ENCODE data around the gene SRRM4. TPM values are rescaled to one million over a fixed set of nuclear protein-coding genes. Genes with fewer than 3 reads are reported as not detected.
"Not testable (repeated sequence)": the region's sequence is repeated elsewhere in the genome, so short reads cannot be mapped to it uniquely, and the experiment has no call there.

Gene SRRM4
- polyA plus RNA-seq, 1 donor (not counting 4 experiments of a cell fraction or from before 2014, with no cell fraction given) = not detected

- no peaks in the 10 kb centered on the region for H3K9me1 ChIP-seq (ENCODE audit: control insufficient read depth, extremely low read depth, insufficient read depth, low read length)
- H3K9ac ChIP-seq (ENCODE audit: control insufficient read depth, extremely low read depth, insufficient read depth, low read length) = no peak overlapping the region
- no peaks in the 10 kb centered on the region for H3K36me3 ChIP-seq (ENCODE audit: control insufficient read depth in 2 of 2, extremely low read depth in 1 of 2, insufficient read depth in 2 of 2, low read length in 2 of 2)
- no peaks in the 10 kb centered on the region for H3K79me2 ChIP-seq (ENCODE audit: control insufficient read depth, insufficient read depth, low read length)
- FAIRE-seq = no peak
- H2AFZ ChIP-seq (ENCODE audit: control insufficient read depth, low read length) = no peak overlapping the region
- no peak for TF ChIP-seq EZH2 (IDR thresholded peaks at IDR 0.05; ENCODE audit: low read length)
- TF ChIP-seq, protein P1, sequence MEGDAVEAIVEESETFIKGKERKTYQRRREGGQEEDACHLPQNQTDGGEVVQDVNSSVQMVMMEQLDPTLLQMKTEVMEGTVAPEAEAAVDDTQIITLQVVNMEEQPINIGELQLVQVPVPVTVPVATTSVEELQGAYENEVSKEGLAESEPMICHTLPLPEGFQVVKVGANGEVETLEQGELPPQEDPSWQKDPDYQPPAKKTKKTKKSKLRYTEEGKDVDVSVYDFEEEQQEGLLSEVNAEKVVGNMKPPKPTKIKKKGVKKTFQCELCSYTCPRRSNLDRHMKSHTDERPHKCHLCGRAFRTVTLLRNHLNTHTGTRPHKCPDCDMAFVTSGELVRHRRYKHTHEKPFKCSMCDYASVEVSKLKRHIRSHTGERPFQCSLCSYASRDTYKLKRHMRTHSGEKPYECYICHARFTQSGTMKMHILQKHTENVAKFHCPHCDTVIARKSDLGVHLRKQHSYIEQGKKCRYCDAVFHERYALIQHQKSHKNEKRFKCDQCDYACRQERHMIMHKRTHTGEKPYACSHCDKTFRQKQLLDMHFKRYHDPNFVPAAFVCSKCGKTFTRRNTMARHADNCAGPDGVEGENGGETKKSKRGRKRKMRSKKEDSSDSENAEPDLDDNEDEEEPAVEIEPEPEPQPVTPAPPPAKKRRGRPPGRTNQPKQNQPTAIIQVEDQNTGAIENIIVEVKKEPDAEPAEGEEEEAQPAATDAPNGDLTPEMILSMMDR (optimal IDR thresholded peaks at IDR 0.05 in 1 of 3, IDR thresholded peaks at IDR 0.05 in 1 of 3, conservative IDR thresholded peaks at IDR 0.05 in 1 of 3; ENCODE audit: extremely low read depth in 1 of 3, insufficient read depth in 2 of 3, low read length in 3 of 3) = no peak
- no peaks in the 10 kb centered on the region for H4K20me1 ChIP-seq (ENCODE audit: control insufficient read depth, extremely low read depth, insufficient read depth, low read length)
- dilution Hi-C loops (cut with MboI; ENCODE audit: extremely low pct_ligation_motif_present, low sequenced_read_pairs) = no loop called here
- H3K27ac ChIP-seq (ENCODE audit: control insufficient read depth, insufficient read depth, low read length) = no peak overlapping the region
- H3K27me3 ChIP-seq (ENCODE audit: control insufficient read depth, extremely low read depth, insufficient read depth, low read length) = no peaks in the 10 kb centered on the region
- H3K4me3 ChIP-seq (ENCODE audit: control insufficient read depth in 2 of 3, extremely low read depth in 1 of 3, insufficient read depth in 2 of 3, low read depth in 1 of 3, low read length in 3 of 3) = no peak overlapping the region
- no peaks in the 10 kb centered on the region for H3K4me1 ChIP-seq (ENCODE audit: control insufficient read depth, extremely low read depth, insufficient read depth, low read length)
- no peak for DNase-seq (ENCODE audit: low read depth, low spot score)
- H3K9me3 ChIP-seq (ENCODE audit: control insufficient read depth, low read depth, low read length) = no peaks in the 10 kb centered on the region
- no peak overlapping the region for H3K4me2 ChIP-seq (ENCODE audit: control insufficient read depth, extremely low read depth, insufficient read depth, low read depth, low read length)
These were observed 44.4 kb downstream of the SRRM4 start for GRCh38 chr12:119025786-119026185.

- not testable (repeated sequence) for H3K9me1 ChIP-seq (ENCODE audit: control insufficient read depth, extremely low read depth, insufficient read depth, low read length)
These were observed 52.0 kb downstream of the SRRM4 start for GRCh38 chr12:119033332-119033731.

More at GRCh38 chr12:119033332-119033731, 52.0 kb downstream of the SRRM4 start:
- H3K79me2 ChIP-seq (ENCODE audit: control insufficient read depth, insufficient read depth, low read length); H4K20me1 ChIP-seq (ENCODE audit: control insufficient read depth, extremely low read depth, insufficient read depth, low read length); H3K27ac ChIP-seq (ENCODE audit: control insufficient read depth, insufficient read depth, low read length); H3K4me1 ChIP-seq (ENCODE audit: control insufficient read depth, extremely low read depth, insufficient read depth, low read length); H3K9ac ChIP-seq (ENCODE audit: control insufficient read depth, extremely low read depth, insufficient read depth, low read length); dilution Hi-C loops (cut with MboI; ENCODE audit: extremely low pct_ligation_motif_present, low sequenced_read_pairs); H3K4me2 ChIP-seq (ENCODE audit: control insufficient read depth, extremely low read depth, insufficient read depth, low read depth, low read length); H3K36me3 ChIP-seq (ENCODE audit: control insufficient read depth in 2 of 2, extremely low read depth in 1 of 2, insufficient read depth in 2 of 2, low read length in 2 of 2); DNase-seq (ENCODE audit: low read depth, low spot score); H3K27me3 ChIP-seq (ENCODE audit: control insufficient read depth, extremely low read depth, insufficient read depth, low read length); H3K4me3 ChIP-seq (ENCODE audit: control insufficient read depth in 2 of 3, extremely low read depth in 1 of 3, insufficient read depth in 2 of 3, low read depth in 1 of 3, low read length in 3 of 3); FAIRE-seq; H2AFZ ChIP-seq (ENCODE audit: control insufficient read depth, low read length); H3K9me3 ChIP-seq (ENCODE audit: control insufficient read depth, low read depth, low read length): not testable (repeated sequence)

Measured in keratinocyte (primary cell).